Testis (tissue), 3 donors: ENCODE results near the gene MTFP1. TPM values are rescaled to one million over a fixed set of nuclear protein-coding genes. Genes with fewer than 3 reads are reported as not detected.

Experiments used
- DNase-seq: peaks from one replicate; pipeline ENCODE4 v3.0.0-alpha.2; 2019
- H3K27ac ChIP-seq, 2 donors: fragments of 200-600 bp; sonication (generic); one replicate each; pipeline ENCODE4 v1.5.1; 2019
- H3K27me3 ChIP-seq: fragments of 200-600 bp; sonication (generic); one replicate; pipeline ENCODE4 v1.5.1; 2019
- H3K36me3 ChIP-seq: fragments of 200-600 bp; sonication (generic); one replicate; pipeline ENCODE4 v1.5.1; 2017; ENCODE audit warnings: low read depth; ENCODE audit errors: missing control alignments
- H3K4me1 ChIP-seq: fragments of 200-600 bp; sonication (generic); one replicate; pipeline ENCODE4 v1.5.1; 2019
- H3K4me3 ChIP-seq, 2 donors: fragments of 200-600 bp; sonication (generic); one replicate each; pipeline ENCODE4 v1.5.1; 2017 to 2019
- H3K9me3 ChIP-seq: fragments of 200-600 bp; sonication (generic); one replicate; pipeline ENCODE4 v1.5.1; 2017
- POLR2A ChIP-seq: fragments of 450-650 bp; IDR thresholded peaks from one replicate; pipeline ENCODE4 v1.6.1; 2017; ENCODE audit warnings: antibody characterized with exemption, mild to moderate bottlenecking, moderate library complexity
- WGBS, 2 donors: methylation state at CpG; one replicate each; pipeline ENCODE4 v1.1.5; 2018; 5-methylcytosine and 5-hydroxymethylcytosine counted together
- intact Hi-C: fragments of 100-400 bp; cut with DNase I; formaldehyde crosslinking; loops from one replicate; pipeline ENCODE4 v1.15.1; 2023; ENCODE audit warnings: low total_unique reads
- polyA plus RNA-seq: library from polyadenylated mRNA; stranded (reverse); fragments of 350-450 nt; fragmentation: Illumina TruSeq; extraction: RNeasy Lipid Tissue Mini Kit (QIAGEN cat#74804); gene quantifications from one replicate; pipeline ENCODE4 v1.2.3, GENCODE V29; 2014; ENCODE audit warnings: low read depth, low replicate concordance; ENCODE audit not compliant: insufficient read depth
- total RNA-seq, 2 donors: library from RNA; depleted of rRNA; stranded (reverse); fragments of >200 nt; gene quantifications; one replicate each; pipeline ENCODE4 v1.2.3, GENCODE V29; 2016
- TF ChIP-seq, protein P1 (sequence below), 3 experiments: fragments of 450-650 bp in 2 of 3; fragments of 200-600 bp in 1 of 3; sonication (generic) in 1 of 3; IDR thresholded peaks; one replicate each; pipeline ENCODE4 v1.5.1; 2016 to 2019; ENCODE audit warnings: antibody characterized with exemption in 3 of 3, mild to moderate bottlenecking in 2 of 3, moderate library complexity in 1 of 3

The MTFP1 gene
- total and polyA plus RNA-seq, 3 donors from 2014 or later: 5.7 to 13.2 (median 9.3) TPM

DNA sequence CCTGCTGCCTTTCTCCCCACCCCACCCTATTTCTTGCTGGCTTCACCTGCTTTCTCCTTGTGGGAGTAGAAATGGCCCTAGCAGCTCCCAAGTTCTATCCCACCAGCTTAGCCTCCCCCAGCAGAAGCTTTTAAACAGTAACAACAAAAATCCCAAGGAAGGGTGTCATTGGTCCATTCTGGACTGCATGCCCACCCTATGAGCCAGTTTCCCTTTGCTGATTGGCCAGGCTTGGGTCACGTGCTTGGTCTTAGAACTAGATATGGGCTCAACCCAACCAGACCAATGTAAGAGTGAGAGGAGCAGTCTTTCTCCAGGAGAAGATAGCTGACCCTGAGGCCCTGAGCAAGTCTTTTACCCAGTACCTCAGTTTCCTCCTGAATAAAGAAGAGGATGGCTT, 2.3 kb downstream of the MTFP1 start:
- Histone ChIP-seq H3K27me3 (no peaks in the 10 kb centered on the region), H3K4me3 (no peak overlapping the region), H3K27ac (no peak overlapping the region), H3K4me1 (peaks cover 24% of the 10 kb centered on the region), H3K36me3 (no peaks in the 10 kb centered on the region), H3K9me3 (no peaks in the 10 kb centered on the region)
- WGBS, 2 donors: 95% methylated on average over 1 of the region's 1 CpG; no CpG with 5 or more reads in 1 of the 2 donors
- DNase-seq: no peak
- intact Hi-C loops: no loop called here
- TF ChIP-seq, protein P1, sequence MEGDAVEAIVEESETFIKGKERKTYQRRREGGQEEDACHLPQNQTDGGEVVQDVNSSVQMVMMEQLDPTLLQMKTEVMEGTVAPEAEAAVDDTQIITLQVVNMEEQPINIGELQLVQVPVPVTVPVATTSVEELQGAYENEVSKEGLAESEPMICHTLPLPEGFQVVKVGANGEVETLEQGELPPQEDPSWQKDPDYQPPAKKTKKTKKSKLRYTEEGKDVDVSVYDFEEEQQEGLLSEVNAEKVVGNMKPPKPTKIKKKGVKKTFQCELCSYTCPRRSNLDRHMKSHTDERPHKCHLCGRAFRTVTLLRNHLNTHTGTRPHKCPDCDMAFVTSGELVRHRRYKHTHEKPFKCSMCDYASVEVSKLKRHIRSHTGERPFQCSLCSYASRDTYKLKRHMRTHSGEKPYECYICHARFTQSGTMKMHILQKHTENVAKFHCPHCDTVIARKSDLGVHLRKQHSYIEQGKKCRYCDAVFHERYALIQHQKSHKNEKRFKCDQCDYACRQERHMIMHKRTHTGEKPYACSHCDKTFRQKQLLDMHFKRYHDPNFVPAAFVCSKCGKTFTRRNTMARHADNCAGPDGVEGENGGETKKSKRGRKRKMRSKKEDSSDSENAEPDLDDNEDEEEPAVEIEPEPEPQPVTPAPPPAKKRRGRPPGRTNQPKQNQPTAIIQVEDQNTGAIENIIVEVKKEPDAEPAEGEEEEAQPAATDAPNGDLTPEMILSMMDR (IDR thresholded peaks at IDR 0.05): no peak
- TF ChIP-seq POLR2A: no peak

- Histone ChIP-seq H3K36me3 (no peaks in the 10 kb centered on the region), H3K4me1 (peaks cover 15% of the 10 kb centered on the region), H3K4me3 (no peak overlapping the region), H3K27me3 (no peaks in the 10 kb centered on the region), H3K27ac (no peak overlapping the region), H3K9me3 (no peaks in the 10 kb centered on the region)
- no peak for TF ChIP-seq POLR2A
- TF ChIP-seq, protein P1 (IDR thresholded peaks at IDR 0.05): no peak
- DNase-seq: no peak
- 59 to 65% methylated on average over 4 of the region's 4 CpGs for WGBS, 2 donors
- intact Hi-C loops: no loop called here
Observed at GRCh38 chr22:30429887-30430286, 4.3 kb downstream of the MTFP1 start.

GRCh38 chr22:30430933-30431332, 5.4 kb downstream of the MTFP1 start:
- TF ChIP-seq, protein P1 (IDR thresholded peaks at IDR 0.05): no peak
- no peak for TF ChIP-seq POLR2A
- Histone ChIP-seq H3K36me3 (no peaks in the 10 kb centered on the region), H3K27ac (no peak overlapping the region), H3K4me3 (no peak overlapping the region), H3K27me3 (no peaks in the 10 kb centered on the region), H3K9me3 (no peaks in the 10 kb centered on the region), H3K4me1 (peaks cover 9% of the 10 kb centered on the region)
- 72 to 88% methylated on average over 2 to 4 of the region's 4 CpGs for WGBS, 2 donors
- intact Hi-C loops: no loop called here
- no peak for DNase-seq

DNA sequence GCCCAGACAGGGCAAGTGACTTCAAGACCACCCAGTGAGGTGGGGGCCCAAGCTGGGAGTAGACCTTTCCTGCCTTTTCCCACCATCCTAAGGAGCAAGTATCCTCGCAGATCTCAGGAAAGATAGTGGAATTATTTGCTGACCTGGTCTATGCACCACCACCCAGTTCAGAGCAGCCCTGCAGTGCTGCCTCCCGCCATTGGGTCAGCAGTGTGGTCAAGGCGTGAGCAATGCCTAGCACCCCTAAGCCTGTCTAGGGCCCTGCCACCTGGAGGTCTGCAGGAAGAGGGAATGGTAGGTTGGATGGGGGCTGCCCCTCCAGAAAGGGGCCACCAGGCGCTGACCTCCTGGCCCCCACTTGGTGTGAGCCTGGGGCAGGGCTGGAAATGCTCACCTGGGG, 6.5 kb downstream of the MTFP1 start:
- TF ChIP-seq, protein P1 (IDR thresholded peaks at IDR 0.05): no peak
- TF ChIP-seq POLR2A: no peak
- intact Hi-C loops: no loop called here
- H3K9me3 ChIP-seq: no peaks in the 10 kb centered on the region
- no peak overlapping the region for H3K27ac ChIP-seq
- H3K36me3 ChIP-seq: no peaks in the 10 kb centered on the region
- H3K4me1 ChIP-seq: no peaks in the 10 kb centered on the region
- 88 to 90% methylated on average over 4 of the region's 4 CpGs for WGBS, 2 donors
- no peak overlapping the region for H3K4me3 ChIP-seq
- no peaks in the 10 kb centered on the region for H3K27me3 ChIP-seq
- no peak for DNase-seq

GRCh38 chr22:30432520-30432919, 7.0 kb downstream of the MTFP1 start:
- TF ChIP-seq, protein P1 (IDR thresholded peaks at IDR 0.05): no peak
- no peak for TF ChIP-seq POLR2A
- no peak for DNase-seq
- Histone ChIP-seq H3K4me1 (no peaks in the 10 kb centered on the region), H3K9me3 (no peaks in the 10 kb centered on the region), H3K27me3 (no peaks in the 10 kb centered on the region), H3K4me3 (no peak overlapping the region), H3K27ac (no peak overlapping the region), H3K36me3 (no peaks in the 10 kb centered on the region)
- 77 to 80% methylated on average over 2 of the region's 2 CpGs for WGBS, 2 donors
- intact Hi-C loops: no loop called here
